K562 (cell line): ENCODE measurements around the gene GAS2L2. TPM values are rescaled to one million over a fixed set of nuclear protein-coding genes. Genes with fewer than 3 reads are reported as not detected.
A peak's percentile ranks its signal among the peaks of the same experiment; 100 is the strongest.

Source experiments
- ATAC-seq: fragments of 200-7000 bp; cut with Tn5 transposase; 3 replicates; pipeline ENCODE4 v1.9.1; 2020; ENCODE audit warnings: moderate library complexity
- BruUV-seq: library from RNA; stranded (reverse); fragments of 400-500 nt; replicated peaks from 2 replicates; lab custom pipeline; 2021; lab: Mats Ljungman, UMichigan
- CTCF ChIA-PET: fragments of 300-600 bp; formaldehyde crosslinking; extraction: SDS; loops from one replicate; lab custom pipeline; 2021; ENCODE audit warnings: low intra/inter-chr PET ratio; lab: Yijun Ruan, JAX
- POLR2A ChIA-PET: fragments of 300-600, 350-650 bp; sonication (Branson Sonifier 250); formaldehyde crosslinking; extraction: SDS; loops from one replicate; lab custom pipeline; 2021; ENCODE audit warnings: antibody characterized with exemption, inconsistent platforms; lab: Yijun Ruan, JAX
- DNase-seq, 4 experiments: peaks; one replicate each; pipeline versions ENCODE4 v3.0.0 to v3.0.0-alpha.2; 2011 to 2018; ENCODE audit warnings: low spot score in 3 of 4, mixed read lengths in 3 of 4; ENCODE audit errors: extremely low read depth in 1 of 4
- FAIRE-seq: peaks from 2 replicates; lab custom pipeline; 2011; peaks lifted over from hg19 to GRCh38; lab: Jason Lieb, UNC
- H2AFZ ChIP-seq: 2 replicates; pipeline ENCODE4 v1.6.0; 2011; ENCODE audit warnings: low read depth, low read length, control low read depth, inconsistent platforms
- H3K27ac ChIP-seq: fragments of 200-600 bp; 3 replicates; pipeline ENCODE4 v1.8.0; 2011; ENCODE audit warnings: low read depth, mild to moderate bottlenecking, control low read depth, inconsistent platforms, low read length, moderate library complexity, mixed read lengths; ENCODE audit errors: extremely low read depth
- H3K27me3 ChIP-seq, 2 experiments: fragments of 300-600 bp in 1 of 2; 2 replicates in 1 of 2; 3 replicates in 1 of 2; pipeline versions ENCODE4 v1.6.0 to v1.8.0; 2011; ENCODE audit warnings: inconsistent platforms in 2 of 2, low read length in 2 of 2, mild to moderate bottlenecking in 1 of 2, mixed read lengths in 1 of 2, moderate library complexity in 1 of 2; ENCODE audit not compliant: control insufficient read depth in 2 of 2, insufficient read depth in 2 of 2
- H3K36me3 ChIP-seq: fragments of 300-600 bp; 3 replicates; pipeline ENCODE4 v1.8.0; 2011; ENCODE audit warnings: mild to moderate bottlenecking, low read length, inconsistent platforms; ENCODE audit not compliant: control insufficient read depth, insufficient read depth
- H3K4me1 ChIP-seq, 2 experiments: fragments of 200-600 bp in 1 of 2; replicated peaks in 1 of 2; 2 replicates in 1 of 2; 3 replicates in 1 of 2; pipeline versions ENCODE4 v1.5.1 to v1.8.0; 2011; ENCODE audit warnings: inconsistent platforms in 2 of 2, low read length in 2 of 2, mild to moderate bottlenecking in 1 of 2, mixed read lengths in 1 of 2, moderate library complexity in 1 of 2; ENCODE audit not compliant: control insufficient read depth in 2 of 2, insufficient read depth in 2 of 2
- H3K4me2 ChIP-seq: 2 replicates; pipeline ENCODE4 v1.6.1; 2011; ENCODE audit warnings: low read length, control low read depth, inconsistent platforms, mixed read lengths; ENCODE audit not compliant: insufficient read depth
- H3K4me3 ChIP-seq: fragments of 200-600 bp; sonication (generic), shearing (Covaris generic); 2 replicates; pipeline ENCODE4 v1.5.1; 2016; ENCODE audit warnings: control low read depth, inconsistent platforms
- H3K79me2 ChIP-seq: fragments of 200-600 bp; 3 replicates; pipeline ENCODE4 v1.8.0; 2011; ENCODE audit warnings: low read length, inconsistent platforms; ENCODE audit not compliant: control insufficient read depth, insufficient read depth
- H3K9ac ChIP-seq, 2 experiments: 2 replicates each; pipeline versions ENCODE4 v1.6.0 to v1.6.1; 2011; ENCODE audit warnings: low read depth in 2 of 2, low read length in 2 of 2, control low read depth in 1 of 2, inconsistent platforms in 1 of 2, mild to moderate bottlenecking in 1 of 2, mixed read lengths in 1 of 2; ENCODE audit not compliant: insufficient read depth in 1 of 2
- H3K9me1 ChIP-seq: one replicate; pipeline ENCODE4 v1.6.0; 2011; ENCODE audit warnings: inconsistent platforms, mild to moderate bottlenecking, low read length, moderate library complexity; ENCODE audit not compliant: control insufficient read depth, insufficient read depth
- H3K9me3 ChIP-seq: replicated peaks from 2 replicates; pipeline ENCODE4 v1.5.1; 2011; ENCODE audit warnings: low read depth, low read length, inconsistent platforms; ENCODE audit not compliant: control insufficient read depth, insufficient read depth
- H4K20me1 ChIP-seq: replicated peaks from 2 replicates; pipeline ENCODE4 v1.6.1; 2011; ENCODE audit warnings: low read length, inconsistent platforms, mixed read lengths; ENCODE audit not compliant: control insufficient read depth, insufficient read depth
- ATF1 ChIP-seq, 2 experiments: fragments of 450-650 bp in 1 of 2; IDR thresholded peaks; 2 replicates each; pipeline ENCODE4 v1.6.1; 2016; ENCODE audit warnings: missing compliant biosample characterization in 1 of 2, missing genetic modification characterization in 1 of 2
- ETV6 ChIP-seq, 3 experiments: fragments of 150-350 bp in 1 of 3; sonication (generic) in 1 of 3; formaldehyde crosslinking in 1 of 3; IDR thresholded peaks; 2 replicates each; pipeline versions ENCODE4 v1.6.1 to v1.8.0; 2014 to 2022; ENCODE audit warnings: borderline replicate concordance in 2 of 3, low read depth in 2 of 3, antibody characterized with exemption in 1 of 3, low read length in 1 of 3, mild to moderate bottlenecking in 1 of 3, missing genetic modification reagents in 1 of 3
- EWSR1 ChIP-seq: fragments of 450-650 bp; IDR thresholded peaks from 2 replicates; pipeline ENCODE4 v1.6.1; 2018; ENCODE audit warnings: borderline replicate concordance, mild to moderate bottlenecking, low read depth, moderate library complexity; ENCODE audit not compliant: partially characterized antibody
- HDAC8 ChIP-seq: fragments of 450-650 bp; IDR thresholded peaks from 2 replicates; pipeline ENCODE4 v1.6.1; 2016; ENCODE audit warnings: mild to moderate bottlenecking, missing genetic modification characterization, moderate library complexity, missing compliant biosample characterization
- HNRNPL ChIP-seq: fragments of 200-400 bp; formaldehyde crosslinking; IDR thresholded peaks from 2 replicates; pipeline ENCODE4 v1.6.1; 2017; ENCODE audit warnings: low read depth, mild to moderate bottlenecking, low read length
- RFX1 ChIP-seq: fragments of 450-650 bp; IDR thresholded peaks from 2 replicates; pipeline ENCODE4 v1.6.1; 2016; ENCODE audit warnings: mild to moderate bottlenecking, moderate library complexity
- SP2 ChIP-seq: IDR thresholded peaks from 2 replicates; pipeline ENCODE4 v1.6.1; 2011; ENCODE audit warnings: mild to moderate bottlenecking, low read depth, low read length, moderate library complexity; ENCODE audit not compliant: poor library complexity, severe bottlenecking; ENCODE audit errors: extremely low read depth
- TRIM28 ChIP-seq: fragments of 450-650 bp; IDR thresholded peaks from 2 replicates; pipeline ENCODE4 v1.6.1; 2017
- ZNF384 ChIP-seq: IDR thresholded peaks from 2 replicates; pipeline ENCODE4 v1.6.1; 2012; ENCODE audit warnings: low read depth, low read length, improper control_type of control experiment
- ZNF444 ChIP-seq: fragments of 250-450 bp; sonication (Bioruptor Pico); IDR thresholded peaks from 2 replicates; pipeline ENCODE4 v1.4.0; 2020; ENCODE audit warnings: mild to moderate bottlenecking, moderate library complexity
- ZNF644 ChIP-seq: fragments of 200-800 bp; sonication (Bioruptor generic); IDR thresholded peaks from 2 replicates; pipeline ENCODE4 v1.6.1; 2016; ENCODE audit warnings: low read depth, missing genetic modification characterization, missing compliant biosample characterization
- WGBS: fragments of 100-300 bp; shearing (Covaris generic); methylation state at CpG from one replicate; pipeline ENCODE4 v1.1.6; 2016; ENCODE audit warnings: low coverage, mixed read lengths; ENCODE audit not compliant: insufficient coverage; ENCODE audit errors: missing lambda C conversion rate; 5-methylcytosine and 5-hydroxymethylcytosine counted together
- in situ Hi-C: fragments of 300-500 bp; cut with MboI; formaldehyde crosslinking; loops from 4 replicates; pipeline ENCODE4 v1.15.0; 2018; ENCODE audit warnings: inconsistent platforms, mixed read lengths
- intact Hi-C: fragments of 100-400 bp; cut with micrococcal nuclease; formaldehyde crosslinking; loops from 2 replicates; pipeline ENCODE4 v1.14.2; 2022
- polyA plus RNA-seq, 8 experiments: library from polyadenylated mRNA; depleted of rRNA in 4 of 8; stranded (reverse) in 5 of 8; unstranded in 3 of 8; fragments of >200 nt; fragmentation: Nextera tagmentation in 2 of 8; fragmentation: Illumina TruSeq in 1 of 8; extraction: Ambion mirVana in 2 of 8; extraction: Trizol in 1 of 8; gene quantifications; 2 replicates each; pipeline versions ENCODE4 v1.2.1 to v1.2.3, GENCODE V29; 2011 to 2014; ENCODE audit warnings: inconsistent platforms in 1 of 8, missing spikeins in 1 of 8
- total RNA-seq, 7 experiments: library from RNA; depleted of rRNA in 6 of 7; stranded (reverse); fragments of >200 nt in 6 of 7; fragmentation: Illumina TruSeq in 2 of 7; extraction: Trizol in 2 of 7; gene quantifications; 2 replicates each; pipeline versions ENCODE4 v1.2.1 to v1.2.3, GENCODE V29; 2011 to 2021; ENCODE audit warnings: low replicate concordance in 1 of 7
- TF ChIP-seq, protein P1 (sequence below): fragments of 250-450 bp; sonication (Bioruptor Pico); IDR thresholded peaks from 2 replicates; pipeline ENCODE4 v1.8.0; 2022; ENCODE audit warnings: inconsistent platforms, mild to moderate bottlenecking, moderate library complexity, borderline replicate concordance

The GAS2L2 gene
- total and polyA plus RNA-seq, 9 of the 15 experiments (the other 6 are each of a cell fraction or from before 2014, with no cell fraction given): not detected

- no peaks in the 10 kb centered on the region for H3K9me1 ChIP-seq
- no peak overlapping the region for H3K4me3 ChIP-seq
- no peaks in the 10 kb centered on the region for H4K20me1 ChIP-seq
- POLR2A ChIA-PET: interaction anchor here (0.8 kb wide), 2 partner anchors 14 to 84 kb away, joined by 3 to 4 read pairs; no protein-coding TSS in a partner anchor
- no peak overlapping the region for H3K4me2 ChIP-seq
- H2AFZ ChIP-seq: no peak overlapping the region
- ATAC-seq (no peak), FAIRE-seq (no peak), DNase-seq (no peak)
- H3K9ac ChIP-seq: no peak overlapping the region
- no peaks in the 10 kb centered on the region for H3K27me3 ChIP-seq
- H3K36me3 ChIP-seq: peaks cover 91% of the 10 kb centered on the region
- no peak overlapping the region for H3K27ac ChIP-seq
- in situ Hi-C loops: no loop called here
- CTCF ChIA-PET: no interaction called here
- no peaks in the 10 kb centered on the region for H3K4me1 ChIP-seq
- no TSS peak for BruUV-seq
- no peak for TF ChIP-seq HDAC8 (tag)
- TF ChIP-seq TRIM28: no peak
- no peak for TF ChIP-seq ATF1 (CRISPR knock-in tag; IDR thresholded peaks at IDR 0.05)
- no peak for TF ChIP-seq ATF1 (tag; IDR thresholded peaks at IDR 0.05)
- TF ChIP-seq RFX1: peak; percentile 74
- H3K79me2 ChIP-seq: no peaks in the 10 kb centered on the region
- no peaks in the 10 kb centered on the region for H3K9me3 ChIP-seq
- intact Hi-C loops: no loop called here
Measured at GRCh38 chr17:35715416-35715815, 37.6 kb downstream of the GAS2L2 start.

DNA sequence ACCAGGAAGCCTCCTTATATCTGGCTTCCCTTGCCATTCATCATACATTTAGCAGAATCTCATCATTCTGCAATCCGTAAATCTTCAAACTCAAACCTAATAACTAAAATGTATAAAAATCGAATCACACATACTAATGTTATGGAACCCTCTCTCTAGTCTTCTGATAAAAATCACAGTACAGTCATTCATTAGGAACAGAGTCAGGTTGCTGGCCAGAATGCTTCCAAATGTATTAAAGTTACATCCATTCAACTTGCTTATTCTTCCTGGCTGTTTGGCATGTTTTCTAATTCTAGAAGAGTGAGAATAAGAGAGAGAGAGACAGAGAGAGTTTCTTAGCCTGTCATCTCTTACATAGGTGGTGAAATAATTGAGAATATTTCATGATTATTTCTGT is 38.1 kb downstream of the GAS2L2 start:
- H2AFZ ChIP-seq: no peak overlapping the region
- no TSS peak for BruUV-seq
- no peaks in the 10 kb centered on the region for H4K20me1 ChIP-seq
- POLR2A ChIA-PET: no interaction called here
- no peak overlapping the region for H3K4me2 ChIP-seq
- H3K79me2 ChIP-seq: no peaks in the 10 kb centered on the region
- 86% methylated on average over 2 of the region's 2 CpGs for WGBS
- no peaks in the 10 kb centered on the region for H3K9me3 ChIP-seq
- H3K4me3 ChIP-seq: no peak overlapping the region
- ATAC-seq: no peak
- H3K4me1 ChIP-seq: no peaks in the 10 kb centered on the region
- no peaks in the 10 kb centered on the region for H3K9me1 ChIP-seq
- intact Hi-C loops (no loop called here), in situ Hi-C loops (no loop called here)
- no peak overlapping the region for H3K27ac ChIP-seq
- H3K27me3 ChIP-seq: no peaks in the 10 kb centered on the region
- FAIRE-seq: no peak
- no peak overlapping the region for H3K9ac ChIP-seq
- peaks cover 93% of the 10 kb centered on the region for H3K36me3 ChIP-seq
- no peak for DNase-seq
- CTCF ChIA-PET: no interaction called here
- TF ChIP-seq ZNF644 (no peak), ZNF384 (no peak), ZNF444 (no peak), SP2 (no peak), ETV6 (IDR thresholded peaks at IDR 0.05; ENCODE audit: borderline replicate concordance in 1 of 2, low read depth in 2 of 2, low read length in 1 of 2) (no peak), ETV6 (CRISPR knock-in tag; IDR thresholded peaks at IDR 0.05; ENCODE audit: borderline replicate concordance) (no peak), HNRNPL (no peak), EWSR1 (no peak)
- TF ChIP-seq, protein P1, sequence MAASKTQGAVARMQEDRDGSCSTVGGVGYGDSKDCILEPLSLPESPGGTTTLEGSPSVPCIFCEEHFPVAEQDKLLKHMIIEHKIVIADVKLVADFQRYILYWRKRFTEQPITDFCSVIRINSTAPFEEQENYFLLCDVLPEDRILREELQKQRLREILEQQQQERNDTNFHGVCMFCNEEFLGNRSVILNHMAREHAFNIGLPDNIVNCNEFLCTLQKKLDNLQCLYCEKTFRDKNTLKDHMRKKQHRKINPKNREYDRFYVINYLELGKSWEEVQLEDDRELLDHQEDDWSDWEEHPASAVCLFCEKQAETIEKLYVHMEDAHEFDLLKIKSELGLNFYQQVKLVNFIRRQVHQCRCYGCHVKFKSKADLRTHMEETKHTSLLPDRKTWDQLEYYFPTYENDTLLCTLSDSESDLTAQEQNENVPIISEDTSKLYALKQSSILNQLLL (CRISPR knock-in tag): no peak
